Measurements from ENCODE around the gene AGAP4. TPM values are rescaled to one million over a fixed set of nuclear protein-coding genes. Genes with fewer than 3 reads are reported as not detected.
"Not testable (repeated sequence)": the region's sequence is repeated elsewhere in the genome, so short reads cannot be mapped to it uniquely, and the experiment has no call there.

Gene AGAP4
- 19.6 and 31.4 TPM in 2 replicates for total RNA-seq

DNA sequence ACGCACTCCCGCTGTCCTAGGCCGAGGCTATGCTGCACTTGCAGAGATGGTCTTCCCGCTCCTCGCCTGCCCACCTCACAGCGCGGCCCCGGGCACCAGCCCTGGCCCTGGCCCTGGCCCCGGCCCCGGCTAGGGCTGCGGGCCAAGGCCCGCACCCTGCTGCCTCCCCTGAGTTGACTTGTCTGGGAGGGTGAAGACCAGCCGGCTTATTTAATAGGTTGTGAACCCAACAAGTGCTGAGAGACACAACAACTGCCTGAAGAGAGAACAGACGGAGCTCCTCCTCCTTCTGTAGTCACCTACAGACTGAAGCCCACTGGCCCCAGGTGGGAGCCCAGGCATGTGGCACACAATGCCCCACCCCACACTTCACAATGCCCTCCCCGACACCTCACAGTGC is at the start of gene AGAP4:
Gene AGAP4, minus strand, starts transcription at position 101 of the 400 bp plus-strand sequence. CDS start 153 bp downstream, outside the sequence.
- H3K4me3 Mint-ChIP-seq, H3K9me3 Mint-ChIP-seq, DNase-seq: not testable (repeated sequence)

DNA sequence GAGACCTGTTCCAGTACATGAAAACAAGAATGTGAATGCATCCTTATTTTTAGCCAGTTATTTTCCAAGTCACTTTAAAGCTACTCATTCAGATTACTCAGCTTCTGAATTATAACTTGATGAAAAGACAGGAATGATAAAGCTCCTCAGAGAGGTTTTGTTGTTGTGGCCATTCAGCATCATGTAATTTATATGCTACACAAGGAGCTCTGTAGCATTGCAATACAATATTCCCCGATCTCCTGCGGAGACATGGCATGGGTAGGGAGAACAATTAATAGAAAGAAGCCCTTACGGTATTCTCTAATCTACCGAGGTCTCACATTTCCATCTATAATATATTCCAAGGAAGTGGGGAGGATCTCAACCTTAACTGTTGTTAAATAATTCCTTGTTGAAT is 43.4 kb upstream of the AGAP4 start:
- DNase-seq; H3K27ac Mint-ChIP-seq; CTCF ChIA-PET; POLR2A ChIA-PET; H3K9me3 Mint-ChIP-seq; ATAC-seq (ENCODE audit: low read depth); H3K4me3 Mint-ChIP-seq; H3K27me3 Mint-ChIP-seq; H3K36me3 Mint-ChIP-seq (ENCODE audit: low read depth); H3K4me1 Mint-ChIP-seq; intact Hi-C loops (cut with micrococcal nuclease): not testable (repeated sequence)

More for the DNA sequence above, at the start of gene AGAP4:
- H3K36me3 Mint-ChIP-seq (ENCODE audit: low read depth); ATAC-seq (ENCODE audit: low read depth); CTCF ChIA-PET; POLR2A ChIA-PET; intact Hi-C loops (cut with micrococcal nuclease); H3K4me1 Mint-ChIP-seq; H3K27me3 Mint-ChIP-seq; H3K27ac Mint-ChIP-seq: not testable (repeated sequence)

DNA sequence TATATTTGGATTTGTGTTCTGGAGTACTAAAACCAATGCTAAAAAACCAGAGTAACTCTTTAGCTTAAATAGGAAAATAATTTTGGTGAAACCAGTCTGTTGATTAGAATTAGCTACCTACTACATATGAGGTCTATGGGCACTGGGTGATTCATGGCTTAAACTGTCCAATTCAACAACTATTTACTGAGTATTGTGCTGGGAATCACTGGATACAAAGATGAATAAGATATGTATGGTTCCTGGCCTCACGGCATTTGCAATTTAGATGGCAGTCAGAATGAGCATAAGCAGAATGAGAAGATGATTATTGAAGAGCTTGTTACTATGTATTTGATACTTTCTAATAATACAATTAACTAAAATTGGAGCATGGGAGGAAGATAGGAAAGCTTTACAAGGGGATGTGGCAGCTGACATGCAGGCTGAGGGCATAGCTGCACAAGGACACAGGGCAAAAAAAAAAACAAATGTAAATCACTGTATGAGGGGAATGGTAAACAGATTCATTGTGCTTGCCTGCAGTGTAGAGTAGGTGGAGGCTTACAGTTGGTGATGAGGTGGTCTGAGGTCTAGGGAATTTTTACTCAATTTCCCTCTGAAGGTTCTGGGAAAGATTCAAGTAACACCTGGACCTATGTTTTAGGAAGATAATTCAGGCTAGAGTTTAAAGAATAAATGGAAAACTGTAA is 42.4 kb upstream of the AGAP4 start:
- POLR2A ChIA-PET; intact Hi-C loops (cut with micrococcal nuclease); H3K27ac Mint-ChIP-seq: not testable (repeated sequence)

DNA sequence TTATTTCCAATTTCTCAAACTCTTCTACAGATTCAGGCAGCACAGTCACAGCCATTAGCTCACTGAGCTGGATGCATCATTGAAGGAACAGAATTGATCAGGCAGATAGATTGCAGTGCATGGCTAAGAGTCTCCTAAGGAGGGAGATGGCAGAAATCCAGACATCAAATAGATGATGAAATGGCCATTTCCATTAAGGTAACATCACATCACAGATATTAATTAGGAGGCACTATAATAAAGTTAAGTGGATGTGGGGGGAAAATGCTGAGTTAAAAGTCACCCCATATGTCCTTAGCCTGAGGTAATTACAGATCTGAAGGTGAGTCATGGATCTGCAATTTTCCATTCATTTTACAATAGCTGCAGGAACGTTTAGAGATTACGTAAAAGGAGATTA is 35.6 kb upstream of the AGAP4 start:
- CTCF ChIA-PET; H3K27me3 Mint-ChIP-seq; intact Hi-C loops (cut with micrococcal nuclease); H3K4me1 Mint-ChIP-seq; H3K36me3 Mint-ChIP-seq (ENCODE audit: low read depth); POLR2A ChIA-PET; H3K4me3 Mint-ChIP-seq; H3K9me3 Mint-ChIP-seq; DNase-seq; H3K27ac Mint-ChIP-seq; ATAC-seq (ENCODE audit: low read depth): not testable (repeated sequence)

More for the DNA sequence above, 42.4 kb upstream of the AGAP4 start:
- DNase-seq; CTCF ChIA-PET; H3K36me3 Mint-ChIP-seq (ENCODE audit: low read depth); ATAC-seq (ENCODE audit: low read depth); H3K4me1 Mint-ChIP-seq; H3K9me3 Mint-ChIP-seq; H3K4me3 Mint-ChIP-seq; H3K27me3 Mint-ChIP-seq: not testable (repeated sequence)

DNA sequence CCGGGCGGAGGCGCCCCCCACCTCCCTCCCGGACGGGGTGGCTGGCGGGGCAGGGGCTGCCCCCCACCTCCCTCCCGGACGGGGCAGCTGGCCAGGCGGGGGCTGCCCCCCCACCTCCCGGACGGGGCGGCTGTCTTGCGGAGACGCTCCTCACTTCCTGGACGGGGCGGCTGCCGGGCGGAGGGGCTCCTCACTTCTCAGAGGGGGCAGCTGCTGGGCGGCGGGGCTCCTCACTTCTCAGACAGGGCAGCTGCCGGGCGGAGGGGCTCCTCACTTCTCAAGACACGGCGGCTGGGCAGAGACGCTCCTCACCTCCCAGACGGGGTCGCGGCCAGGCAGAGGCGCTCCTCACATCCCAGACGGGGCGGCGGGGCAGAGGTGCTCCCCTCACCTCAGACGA is 18.1 kb upstream of the AGAP4 start:
- H3K4me1 Mint-ChIP-seq; H3K27me3 Mint-ChIP-seq; DNase-seq; POLR2A ChIA-PET; H3K4me3 Mint-ChIP-seq; intact Hi-C loops (cut with micrococcal nuclease); H3K9me3 Mint-ChIP-seq; H3K36me3 Mint-ChIP-seq (ENCODE audit: low read depth); H3K27ac Mint-ChIP-seq; CTCF ChIA-PET; ATAC-seq (ENCODE audit: low read depth): not testable (repeated sequence)

DNA sequence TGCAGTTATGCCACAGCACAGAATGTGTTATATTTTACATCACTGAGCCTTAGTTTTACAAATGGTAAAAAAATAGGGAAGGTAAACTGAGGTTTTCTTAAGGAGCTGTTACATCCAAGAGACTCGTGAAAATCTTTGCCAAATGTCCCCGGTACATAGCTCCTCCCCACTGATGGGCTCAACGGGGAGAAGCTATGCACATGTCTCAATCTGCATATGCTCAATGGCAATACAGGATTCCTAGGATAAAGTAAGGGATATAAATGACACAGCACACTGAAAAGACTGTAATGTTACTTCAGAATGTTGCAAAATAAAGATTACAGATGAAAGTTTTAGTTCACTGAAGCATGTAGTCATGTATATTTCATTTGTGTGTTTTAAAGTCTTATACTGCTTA is 17.0 kb upstream of the AGAP4 start:
- DNase-seq; CTCF ChIA-PET; H3K4me3 Mint-ChIP-seq; POLR2A ChIA-PET; H3K36me3 Mint-ChIP-seq (ENCODE audit: low read depth); H3K4me1 Mint-ChIP-seq; H3K27me3 Mint-ChIP-seq; intact Hi-C loops (cut with micrococcal nuclease); H3K9me3 Mint-ChIP-seq; H3K27ac Mint-ChIP-seq; ATAC-seq (ENCODE audit: low read depth): not testable (repeated sequence)

DNA sequence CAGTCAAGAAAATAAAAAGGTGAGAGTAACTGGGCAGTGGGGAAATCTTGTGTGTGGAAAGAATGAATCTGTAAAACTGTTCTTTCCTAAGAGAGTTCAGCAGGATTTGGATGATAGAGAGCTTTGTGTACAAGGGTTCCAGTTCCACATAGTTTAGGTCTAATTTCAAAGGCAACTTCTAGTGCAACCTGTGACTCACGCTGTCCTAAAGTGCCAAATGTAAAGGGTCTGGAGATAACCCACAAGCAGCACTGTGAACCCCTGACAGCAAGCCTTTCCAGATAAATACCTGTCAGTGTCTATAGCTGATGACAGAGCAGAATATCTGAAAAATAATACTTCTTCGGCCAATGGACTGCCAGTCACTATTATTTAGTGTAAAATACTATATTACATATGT is 16.3 kb upstream of the AGAP4 start:
- CTCF ChIA-PET; H3K9me3 Mint-ChIP-seq; DNase-seq; H3K27ac Mint-ChIP-seq; H3K4me3 Mint-ChIP-seq; H3K36me3 Mint-ChIP-seq (ENCODE audit: low read depth); H3K4me1 Mint-ChIP-seq; POLR2A ChIA-PET; H3K27me3 Mint-ChIP-seq; ATAC-seq (ENCODE audit: low read depth); intact Hi-C loops (cut with micrococcal nuclease): not testable (repeated sequence)

DNA sequence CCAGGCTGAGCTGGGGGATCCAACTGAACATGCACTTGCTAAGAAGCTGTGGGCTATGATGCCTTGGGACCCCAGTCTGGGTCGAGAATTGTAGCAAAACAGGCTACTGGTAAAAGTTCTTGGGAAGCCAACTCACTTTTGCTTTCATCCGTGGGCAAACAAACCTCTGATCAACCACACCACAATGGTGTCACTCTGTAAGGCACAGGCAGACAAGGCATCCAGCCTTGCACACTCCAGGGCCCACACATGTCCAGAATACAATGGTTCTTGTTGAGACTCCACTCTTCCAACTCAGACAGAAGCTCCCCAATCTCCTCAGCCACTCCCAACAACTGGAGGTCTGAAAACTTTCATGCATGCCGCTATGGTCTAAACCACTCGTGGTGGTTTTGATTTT is 10.6 kb upstream of the AGAP4 start:
- ATAC-seq (ENCODE audit: low read depth); CTCF ChIA-PET; H3K9me3 Mint-ChIP-seq; H3K27me3 Mint-ChIP-seq; H3K4me3 Mint-ChIP-seq; DNase-seq; POLR2A ChIA-PET; intact Hi-C loops (cut with micrococcal nuclease); H3K27ac Mint-ChIP-seq; H3K4me1 Mint-ChIP-seq: not testable (repeated sequence)
- H3K36me3 Mint-ChIP-seq (ENCODE audit: low read depth): peaks cover 11% of the 10 kb centered on the region

DNA sequence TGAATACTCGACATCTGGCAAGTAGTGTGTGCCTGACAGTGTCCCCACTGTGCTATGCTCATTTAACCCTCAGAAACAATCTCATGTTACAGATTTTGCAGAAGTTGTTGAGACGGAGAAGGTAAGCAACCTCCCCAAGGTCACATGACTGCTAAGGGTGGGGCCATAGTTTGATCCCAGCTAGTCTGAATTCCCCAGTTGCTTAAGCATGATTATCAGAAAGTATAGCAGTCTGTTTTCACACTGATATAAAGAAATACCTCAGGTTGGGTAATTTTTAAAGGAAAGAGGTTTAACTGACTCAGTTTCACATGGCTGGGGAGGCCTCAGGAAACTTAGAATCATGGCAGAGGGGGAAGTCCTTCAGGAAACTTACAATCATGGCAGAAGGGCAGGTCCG is 1.2 kb upstream of the AGAP4 start:
- DNase-seq; intact Hi-C loops (cut with micrococcal nuclease); H3K27ac Mint-ChIP-seq; CTCF ChIA-PET; H3K4me3 Mint-ChIP-seq; H3K27me3 Mint-ChIP-seq; ATAC-seq (ENCODE audit: low read depth); H3K36me3 Mint-ChIP-seq (ENCODE audit: low read depth); H3K4me1 Mint-ChIP-seq; H3K9me3 Mint-ChIP-seq; POLR2A ChIA-PET: not testable (repeated sequence)

DNA sequence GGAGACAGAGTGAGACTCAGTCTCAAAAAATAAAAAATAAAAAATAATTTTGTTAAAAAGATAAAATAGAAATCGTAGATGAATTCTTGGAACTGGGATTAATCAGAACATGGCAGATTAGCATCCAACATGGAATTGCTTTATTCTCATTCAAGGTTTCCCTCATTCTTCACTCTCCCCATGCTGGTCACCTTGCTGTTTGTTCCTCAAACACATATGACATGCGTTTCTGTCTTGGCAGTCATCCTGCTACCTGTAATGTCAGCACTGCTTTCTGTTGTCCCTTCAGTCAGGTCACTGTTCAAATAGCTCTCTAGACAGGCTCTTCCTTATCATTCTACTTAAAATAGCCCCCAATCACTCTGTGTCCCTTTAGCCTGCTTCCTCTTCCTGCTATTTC is 24.4 kb downstream of the AGAP4 start:
- POLR2A ChIA-PET; H3K4me1 Mint-ChIP-seq; ATAC-seq (ENCODE audit: low read depth); intact Hi-C loops (cut with micrococcal nuclease); H3K9me3 Mint-ChIP-seq; H3K36me3 Mint-ChIP-seq (ENCODE audit: low read depth); DNase-seq; H3K4me3 Mint-ChIP-seq; H3K27me3 Mint-ChIP-seq; CTCF ChIA-PET; H3K27ac Mint-ChIP-seq: not testable (repeated sequence)

DNA sequence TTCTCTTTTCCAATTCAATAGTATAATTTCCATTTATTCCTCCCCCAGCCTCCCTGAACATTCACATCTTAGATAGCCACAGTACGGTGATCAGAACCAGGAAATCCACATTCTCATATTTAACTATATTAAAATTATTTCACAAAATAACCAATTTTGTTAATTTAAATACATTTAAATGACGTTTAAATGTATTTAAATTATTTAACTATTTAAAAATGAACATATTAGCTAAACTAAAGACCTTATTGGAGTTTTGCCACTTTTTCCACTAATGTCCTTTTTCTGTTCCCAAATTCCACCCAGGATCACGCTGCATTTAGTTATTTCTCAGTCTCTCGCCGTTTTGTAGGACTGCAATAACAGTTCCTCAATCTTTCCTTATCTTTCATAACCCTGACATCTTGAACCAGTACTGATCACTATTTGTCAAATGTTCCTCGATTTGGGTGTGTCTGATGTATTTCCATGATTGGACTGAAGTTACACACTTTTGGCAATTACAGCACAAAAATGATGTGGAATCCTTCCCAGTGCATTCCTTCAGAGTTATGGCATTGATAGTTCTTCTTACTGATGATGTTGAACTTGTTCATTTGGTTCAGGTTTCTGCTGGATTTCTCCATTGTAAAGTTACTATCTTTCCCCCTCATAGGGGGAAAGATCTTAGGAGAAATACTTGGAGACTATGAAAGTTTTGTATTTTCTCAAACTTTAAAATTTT is 27.0 kb downstream of the AGAP4 start:
- CTCF ChIA-PET; H3K27ac Mint-ChIP-seq; H3K36me3 Mint-ChIP-seq (ENCODE audit: low read depth); ATAC-seq (ENCODE audit: low read depth); H3K4me3 Mint-ChIP-seq; POLR2A ChIA-PET; H3K9me3 Mint-ChIP-seq; DNase-seq; H3K4me1 Mint-ChIP-seq; intact Hi-C loops (cut with micrococcal nuclease); H3K27me3 Mint-ChIP-seq: not testable (repeated sequence)

All from activated B cell treated with CpG ODN at 0.5 μM for 24 hours (primary cell).